Measurements from ENCODE around the gene CUL1.

CUL1 gene

GRCh38 chr7:148717266-148717793, 18.6 kb downstream of the CUL1 start:
- DNase-seq (ENCODE audit: low read depth in 2 of 2, low spot score in 1 of 2), result no peak

DNA sequence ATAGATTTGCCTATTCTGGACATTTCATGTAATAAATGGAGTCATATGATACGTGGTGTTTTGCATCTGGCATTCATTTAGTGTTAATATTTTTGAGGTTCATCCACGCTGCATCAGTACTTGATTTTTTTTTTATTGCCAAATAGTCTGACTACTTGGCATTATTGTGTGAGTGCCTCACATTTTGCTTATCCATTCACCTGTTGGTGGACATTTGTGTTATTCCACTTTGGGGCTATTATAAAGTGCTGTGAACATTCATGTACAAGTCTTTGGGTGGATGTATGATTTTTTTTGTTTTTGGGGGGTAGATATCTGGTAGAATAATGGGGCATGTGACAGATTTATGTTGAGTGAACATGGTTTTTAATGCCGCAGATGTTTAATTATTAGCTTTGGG, 19.7 kb downstream of the CUL1 start:
- no peak for DNase-seq (ENCODE audit: low read depth in 2 of 2, low spot score in 1 of 2)

DNA sequence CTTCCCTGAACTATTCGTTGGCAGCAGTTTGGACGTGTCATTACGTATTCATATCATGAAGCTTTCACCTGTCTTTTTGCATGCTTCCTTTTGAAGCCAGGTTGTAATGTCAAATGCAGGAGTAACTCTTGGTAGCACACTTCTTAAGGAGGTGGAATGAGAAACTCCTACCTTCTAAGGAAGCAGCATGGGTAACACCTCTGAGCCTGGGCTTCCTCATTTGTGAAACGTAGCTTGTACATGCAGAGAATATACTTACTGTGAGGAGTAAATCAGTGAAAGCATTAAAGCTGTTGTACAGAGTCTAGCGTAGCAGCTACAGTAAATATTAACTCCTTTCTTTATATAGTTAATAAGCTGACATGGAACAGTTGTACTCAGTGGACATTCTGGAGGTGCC, 21.1 kb downstream of the CUL1 start:
- DNase-seq (ENCODE audit: low read depth in 2 of 2, low spot score in 1 of 2), result no peak

- no peak for DNase-seq (ENCODE audit: low read depth in 2 of 2, low spot score in 1 of 2)
Measured at GRCh38 chr7:148720472-148720871, 21.8 kb downstream of the CUL1 start.

- no peak for DNase-seq (ENCODE audit: low read depth in 2 of 2, low spot score in 1 of 2)
Measured at GRCh38 chr7:148721390-148721789, 22.7 kb downstream of the CUL1 start.

- DNase-seq (ENCODE audit: low read depth in 2 of 2, low spot score in 1 of 2), result no peak
Measured at GRCh38 chr7:148722340-148723165, 23.9 kb downstream of the CUL1 start.

- DNase-seq (ENCODE audit: low read depth in 2 of 2, low spot score in 1 of 2), result no peak
Measured at GRCh38 chr7:148723166-148723559, 24.5 kb downstream of the CUL1 start.

DNA sequence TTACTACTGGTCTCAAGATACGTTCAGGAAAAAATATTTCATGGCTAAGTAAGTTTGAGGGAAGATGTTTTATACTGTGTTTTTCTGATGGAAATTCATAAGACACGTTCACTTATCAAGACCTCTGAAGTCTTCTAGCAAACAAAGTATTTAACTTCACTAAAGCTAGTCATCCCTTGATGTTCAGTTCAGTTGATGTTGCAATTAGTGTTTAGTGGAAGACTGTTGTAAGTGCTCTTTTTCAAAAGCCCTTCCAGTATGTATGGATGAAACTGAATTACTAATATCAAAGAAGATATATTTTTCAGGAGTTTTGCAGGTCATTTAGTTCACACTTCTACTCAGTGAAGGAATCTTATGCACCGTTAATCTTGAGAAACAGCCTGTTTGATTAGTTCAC, 25.1 kb downstream of the CUL1 start:
- no peak for DNase-seq (ENCODE audit: low read depth in 2 of 2, low spot score in 1 of 2)

- DNase-seq (ENCODE audit: low read depth in 2 of 2, low spot score in 1 of 2), result no peak
Measured at GRCh38 chr7:148726385-148726784, 27.7 kb downstream of the CUL1 start.

GRCh38 chr7:148727501-148728278, 29.0 kb downstream of the CUL1 start:
- DNase-seq (ENCODE audit: low read depth in 2 of 2, low spot score in 1 of 2), result no peak

GRCh38 chr7:148729984-148730733, 31.5 kb downstream of the CUL1 start:
- DNase-seq (ENCODE audit: low read depth in 2 of 2, low spot score in 1 of 2), result no peak

DNA sequence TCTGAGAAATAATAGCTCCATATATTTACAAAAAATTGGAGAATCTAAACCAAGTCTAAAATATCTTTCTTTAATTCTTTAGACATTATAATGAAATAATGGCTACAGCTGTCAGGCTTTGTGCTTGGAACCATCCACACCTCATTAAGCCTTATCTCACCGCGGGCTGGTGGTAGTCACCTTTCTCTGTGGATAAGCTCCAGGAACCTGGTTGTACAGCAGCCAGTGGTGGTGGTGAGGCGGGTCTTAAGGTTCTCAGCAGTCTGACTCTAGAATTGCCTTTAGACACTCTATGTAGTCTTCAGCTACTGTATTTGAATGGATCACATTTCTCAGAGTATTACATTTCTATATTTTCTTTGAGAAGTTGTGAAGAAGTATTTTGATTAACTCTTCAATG, 34.2 kb downstream of the CUL1 start:
- DNase-seq (ENCODE audit: low read depth in 2 of 2, low spot score in 1 of 2), result no peak

DNA sequence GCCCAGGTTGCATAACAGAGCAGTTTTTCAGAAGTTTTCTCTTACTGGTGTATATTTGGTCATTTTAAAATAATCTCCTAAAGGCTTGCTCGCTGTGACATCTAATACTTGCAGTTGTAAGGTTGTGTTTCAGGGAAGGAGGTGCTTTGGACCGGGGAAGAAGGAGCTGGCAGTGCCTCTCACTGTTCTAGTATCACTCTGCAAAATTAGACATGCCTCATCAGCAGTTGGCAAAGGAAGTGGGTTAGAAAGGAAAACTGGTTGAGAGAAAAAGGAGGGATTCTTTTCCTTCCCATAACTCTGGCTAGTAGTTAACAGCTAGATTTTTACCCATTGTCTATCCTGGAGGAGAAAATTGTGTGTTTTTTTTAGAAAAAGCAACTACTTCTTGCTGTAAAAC, 34.8 kb downstream of the CUL1 start:
- no peak for DNase-seq (ENCODE audit: low read depth in 2 of 2, low spot score in 1 of 2)

- no peak for DNase-seq (ENCODE audit: low read depth in 2 of 2, low spot score in 1 of 2)
Measured at GRCh38 chr7:148735141-148735540, 36.4 kb downstream of the CUL1 start.

DNA sequence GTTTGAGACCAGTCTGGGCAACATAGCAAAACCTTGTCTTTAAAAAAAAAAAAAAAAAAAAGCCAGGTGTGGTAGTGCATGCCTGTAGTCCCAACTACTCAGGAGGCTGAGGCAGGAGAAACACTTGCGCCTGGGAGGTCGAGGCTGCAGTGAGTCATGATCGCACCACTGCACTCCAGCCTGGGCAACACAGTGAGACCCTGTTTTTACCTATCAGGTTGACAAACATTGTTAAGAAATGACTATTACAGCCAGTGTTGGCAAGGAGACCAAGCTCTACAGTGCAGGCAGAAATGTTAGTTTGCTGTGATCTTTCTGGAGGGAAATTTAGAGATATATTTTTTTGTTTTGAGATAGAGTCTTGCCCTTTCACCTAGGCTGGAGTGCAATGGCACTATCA, 37.3 kb downstream of the CUL1 start:
- no peak for DNase-seq (ENCODE audit: low read depth in 2 of 2, low spot score in 1 of 2)

DNA sequence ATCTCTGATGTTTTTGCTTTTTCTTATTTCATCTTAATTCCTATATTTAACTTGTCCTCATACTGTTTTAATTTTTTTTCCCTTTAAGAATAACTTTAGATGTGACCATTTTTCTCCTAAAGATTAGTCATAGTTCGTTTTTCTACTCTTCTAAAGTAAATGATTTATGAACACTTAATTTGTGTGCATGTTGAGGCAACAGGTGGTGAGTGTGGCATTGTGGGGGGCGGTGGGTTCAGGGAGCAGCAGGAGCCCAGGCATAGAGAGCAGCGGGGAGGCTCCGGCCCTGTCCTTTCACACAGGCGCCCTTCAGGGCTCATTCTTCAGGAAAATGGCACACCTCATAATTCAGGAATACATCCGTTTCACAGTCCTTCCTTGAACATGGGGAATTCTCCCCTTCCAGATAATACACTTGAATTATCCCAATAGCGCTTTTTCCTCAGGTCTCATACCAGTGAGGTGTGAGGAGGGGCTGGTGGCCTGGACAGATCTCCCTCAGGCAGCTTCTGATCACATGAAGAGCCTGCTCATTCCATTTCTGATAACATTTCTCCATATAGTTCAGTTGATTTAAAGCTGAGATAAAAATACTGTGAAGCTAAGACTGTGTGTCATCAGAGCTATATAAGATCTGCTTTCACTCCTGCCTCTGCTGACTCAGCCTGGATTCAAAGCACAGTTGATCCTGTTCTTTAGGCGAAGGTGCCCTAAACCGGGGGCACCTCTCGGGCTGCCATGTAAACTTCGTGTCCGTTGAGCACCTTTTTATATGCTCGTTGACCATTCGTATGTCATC, 40.2 kb downstream of the CUL1 start:
- no peak for DNase-seq (ENCODE audit: low read depth in 2 of 2, low spot score in 1 of 2)

DNA sequence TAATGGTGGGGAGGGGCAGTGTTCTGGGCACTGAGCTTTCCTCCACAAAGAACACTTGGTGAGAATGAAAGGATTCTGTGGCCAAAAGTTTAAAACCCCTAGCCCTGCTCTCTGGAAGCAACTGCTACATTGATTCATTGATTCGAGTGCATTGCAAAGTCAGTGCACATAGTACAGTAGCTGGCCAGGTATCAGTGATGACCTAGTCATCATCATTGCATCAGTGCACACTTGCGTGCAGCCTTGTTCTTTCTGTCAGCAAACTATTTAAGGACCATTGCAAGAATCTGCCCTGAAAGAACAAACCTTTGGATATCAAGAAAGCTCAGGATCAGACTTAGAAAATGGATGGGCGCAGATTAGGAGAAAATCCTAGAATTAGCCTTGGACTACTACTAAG, 47.4 kb downstream of the CUL1 start:
- no peak for DNase-seq (ENCODE audit: low read depth in 2 of 2, low spot score in 1 of 2)

GRCh38 chr7:148747274-148747673, 48.6 kb downstream of the CUL1 start:
- DNase-seq (ENCODE audit: low read depth in 2 of 2, low spot score in 1 of 2), result no peak

- DNase-seq (ENCODE audit: low read depth in 2 of 2, low spot score in 1 of 2), result no peak
Measured at GRCh38 chr7:148750442-148751355, 52.0 kb downstream of the CUL1 start.

GRCh38 chr7:148753224-148753623, 54.5 kb downstream of the CUL1 start:
- DNase-seq (ENCODE audit: low read depth in 2 of 2, low spot score in 1 of 2), result no peak

All from stimulated activated CD8-positive, alpha-beta memory T cell treated with anti-CD3 and anti-CD28 coated beads, Interleukin-4, amount 100 ng/mL, for 1 hour (primary cell).